RWPE1 (cell line): ENCODE results near the gene EVC.
A peak's percentile ranks its signal among the peaks of the same experiment; 100 is the strongest.

Experiments
- CTCF ChIA-PET: fragments of 350-600 bp; sonication (Branson Sonifier 250); formaldehyde crosslinking; extraction: SDS; loops from one replicate; lab custom pipeline; 2021; lab: Yijun Ruan, JAX
- POLR2A ChIA-PET: fragments of 400-600 bp; formaldehyde crosslinking; extraction: SDS; loops from one replicate; lab custom pipeline; 2020; ENCODE audit warnings: antibody characterized with exemption; ENCODE audit not compliant: low non-redundant PET; lab: Yijun Ruan, JAX
- DNase-seq: peaks from one replicate; pipeline ENCODE4 v3.0.0; 2012; ENCODE audit warnings: low spot score
- H3K27ac ChIP-seq: fragments of 450-650 bp; 2 replicates; pipeline ENCODE4 v1.5.1; 2017
- CTCF ChIP-seq: fragments of 450-650 bp; conservative IDR thresholded peaks from 2 replicates; pipeline ENCODE4 v1.5.1; 2017; ENCODE audit warnings: low read depth, mild to moderate bottlenecking

Gene EVC

GRCh38 chr4:5790546-5790857 lies 79.5 kb downstream of the EVC start:
- H3K27ac ChIP-seq: no peak overlapping the region
- POLR2A ChIA-PET: no interaction called here
- no peak for DNase-seq
- CTCF ChIA-PET: interaction anchor here (0.6 kb wide), 1 partner anchor 723 kb away, joined by 3 read pairs; no protein-coding TSS in a partner anchor
- peak; percentile 50; the same call in 1 of the 2 replicates for TF ChIP-seq CTCF

GRCh38 chr4:5791654-5792053 lies 80.7 kb downstream of the EVC start:
- no peak for DNase-seq
- ChIA-PET CTCF (no interaction called here), POLR2A (no interaction called here)
- H3K27ac ChIP-seq: no peak overlapping the region
- no peak for TF ChIP-seq CTCF

- ChIA-PET POLR2A (no interaction called here), CTCF (no interaction called here)
- no peak for DNase-seq
- H3K27ac ChIP-seq: no peak overlapping the region
- no peak for TF ChIP-seq CTCF
These were observed 82.5 kb downstream of the EVC start for GRCh38 chr4:5793514-5793913.

- TF ChIP-seq CTCF: no peak
- ChIA-PET CTCF (no interaction called here), POLR2A (no interaction called here)
- no peak overlapping the region for H3K27ac ChIP-seq
- DNase-seq: no peak
These were observed 84.6 kb downstream of the EVC start for GRCh38 chr4:5795580-5795979.

- ChIA-PET POLR2A (no interaction called here), CTCF (no interaction called here)
- no peak for DNase-seq
- no peak for TF ChIP-seq CTCF
- H3K27ac ChIP-seq: no peak overlapping the region
These were observed 86.0 kb downstream of the EVC start for GRCh38 chr4:5796976-5797375.

GRCh38 chr4:5797866-5798265 lies 86.9 kb downstream of the EVC start:
- TF ChIP-seq CTCF: no peak
- no peak overlapping the region for H3K27ac ChIP-seq
- DNase-seq: no peak
- POLR2A ChIA-PET: no interaction called here
- CTCF ChIA-PET: no interaction called here

GRCh38 chr4:5798462-5798861 lies 87.5 kb downstream of the EVC start:
- no peak for DNase-seq
- ChIA-PET CTCF (interaction anchor here (0.7 kb wide), 1 partner anchor 76 kb away, joined by 4 read pairs; no protein-coding TSS in a partner anchor), POLR2A (no interaction called here)
- TF ChIP-seq CTCF: no peak
- no peak overlapping the region for H3K27ac ChIP-seq
